Lung (tissue), 12 donors: ENCODE results near the gene EPDR1. TPM values are rescaled to one million over a fixed set of nuclear protein-coding genes. Genes with fewer than 3 reads are reported as not detected.

Source experiments
- ATAC-seq: fragments of 200-7000 bp; cut with Tn5 transposase; one replicate; pipeline ENCODE4 v1.9.1; 2020; ENCODE audit warnings: moderate number of reproducible peaks; ENCODE audit not compliant: insufficient read depth, low FRiP score
- DNase-seq, 3 donors: peaks; one replicate each; pipeline ENCODE4 v3.0.0-alpha.2; 2013 to 2017
- H3K27ac ChIP-seq, 2 donors: one replicate each; pipeline ENCODE4 v1.5.1; 2013; ENCODE audit warnings: mild to moderate bottlenecking in 2 of 2, moderate library complexity in 2 of 2, control low read depth in 1 of 2, inconsistent platforms in 1 of 2, low read depth in 1 of 2, low read length in 1 of 2
- H3K27me3 ChIP-seq, 3 donors: one replicate each; pipeline ENCODE4 v1.5.1; 2013; ENCODE audit warnings: low read length in 2 of 3; ENCODE audit not compliant: control insufficient read depth in 3 of 3, insufficient read depth in 3 of 3
- H3K36me3 ChIP-seq, 4 donors: one replicate each; pipeline ENCODE4 v1.5.1; 2013; ENCODE audit warnings: low read length in 4 of 4, mild to moderate bottlenecking in 1 of 4, moderate library complexity in 1 of 4; ENCODE audit not compliant: control insufficient read depth in 4 of 4, insufficient read depth in 4 of 4
- H3K4me1 ChIP-seq, 5 donors: one replicate each; pipeline ENCODE4 v1.5.1; 2013; ENCODE audit warnings: low read length in 5 of 5, mild to moderate bottlenecking in 2 of 5, moderate library complexity in 1 of 5; ENCODE audit not compliant: control insufficient read depth in 5 of 5, insufficient read depth in 5 of 5
- H3K4me3 ChIP-seq: one replicate; pipeline ENCODE4 v1.5.1; 2013; ENCODE audit warnings: mild to moderate bottlenecking, control low read depth, moderate library complexity
- H3K9ac ChIP-seq, 2 donors: one replicate each; pipeline ENCODE4 v1.5.1; 2013; ENCODE audit warnings: low read length in 2 of 2, control low read depth in 1 of 2; ENCODE audit not compliant: insufficient read depth in 1 of 2
- H3K9me3 ChIP-seq, 4 donors: one replicate each; pipeline ENCODE4 v1.5.1; 2013; ENCODE audit warnings: low read length in 3 of 4, mild to moderate bottlenecking in 1 of 4, moderate library complexity in 1 of 4; ENCODE audit not compliant: control insufficient read depth in 4 of 4, insufficient read depth in 3 of 4
- CTCF ChIP-seq: IDR thresholded peaks from 2 replicates; pipeline ENCODE4 v1.5.1; 2012; ENCODE audit warnings: mild to moderate bottlenecking; ENCODE audit errors: control extremely low read depth, extremely low read depth
- WGBS, 2 donors: extraction: QIAGEN DNeasy Blood & Tissue Kit; methylation state at CpG; one replicate each; pipeline ENCODE4 v1.1.7; 2013; 5-methylcytosine and 5-hydroxymethylcytosine counted together
- polyA plus RNA-seq, 2 donors: library from polyadenylated mRNA; stranded (reverse); fragments of 200-250 nt; gene quantifications; one replicate each; pipeline ENCODE4 v1.2.1, GENCODE V29; 2013
- total RNA-seq, 2 donors: library from RNA; depleted of rRNA in 1 of 2; stranded (reverse); fragments of >200 nt in 1 of 2; gene quantifications; one replicate each; pipeline ENCODE4 v1.2.1, GENCODE V29; 2014 to 2021
- donor health status: control.
- donor health status: control.
- donor health status: Bipolar disorder and iron deficiency.
- donor health status: healthy.
- donor health status: DM: yes; HTN: yes; CAD: no.

EPDR1 gene
- total and polyA plus RNA-seq, 4 donors = 22.5 to 93.2 (median 49.1) TPM

GRCh38 chr7:37956791-37957190 is 36.4 kb downstream of the EPDR1 start:
- H3K27me3 ChIP-seq = no peaks in the 10 kb centered on the region
- ATAC-seq = no peak
- H3K9me3 ChIP-seq = peaks cover 0 to 2% (median 0%) of the 10 kb centered on the region in 4 donors
- DNase-seq = no peak
- H3K4me1 ChIP-seq = peaks cover 0 to 6% (median 2%) of the 10 kb centered on the region in 5 donors
- no peak overlapping the region for H3K9ac ChIP-seq
- TF ChIP-seq CTCF = no peak
- no peak overlapping the region for H3K27ac ChIP-seq
- no peak overlapping the region for H3K4me3 ChIP-seq
- no peaks in the 10 kb centered on the region for H3K36me3 ChIP-seq

- Histone ChIP-seq H3K27me3 (no peaks in the 10 kb centered on the region), H3K36me3 (no peaks in the 10 kb centered on the region), H3K27ac (no peak overlapping the region), H3K4me1 (peaks cover 0 to 6% (median 0%) of the 10 kb centered on the region in 5 donors), H3K4me3 (no peak overlapping the region), H3K9ac (no peak overlapping the region), H3K9me3 (no peaks in the 10 kb centered on the region)
- DNase-seq = peak in 2 of 3 donors; percentile 29 to 57
- no peak for TF ChIP-seq CTCF
- WGBS, 2 donors = 83 to 89% methylated on average over 9 of the region's 9 CpGs
- ATAC-seq = no peak
These were observed 37.0 kb downstream of the EPDR1 start for GRCh38 chr7:37957221-37957970.

- Histone ChIP-seq H3K27me3 (no peaks in the 10 kb centered on the region), H3K4me3 (no peak overlapping the region), H3K27ac (no peak overlapping the region), H3K4me1 (peaks cover 0 to 6% (median 0%) of the 10 kb centered on the region in 5 donors), H3K36me3 (no peaks in the 10 kb centered on the region), H3K9ac (no peak overlapping the region), H3K9me3 (no peaks in the 10 kb centered on the region)
- TF ChIP-seq CTCF = no peak
- ATAC-seq (no peak), DNase-seq (no peak)
- WGBS, 2 donors = 89 to 96% methylated on average over 2 of the region's 2 CpGs
These were observed 40.0 kb downstream of the EPDR1 start for GRCh38 chr7:37960483-37960882.

- no peak for ATAC-seq
- no peaks in the 10 kb centered on the region for H3K9me3 ChIP-seq
- WGBS, 2 donors = 84 to 94% methylated on average over 5 of the region's 5 CpGs
These were observed 40.8 kb downstream of the EPDR1 start for GRCh38 chr7:37961251-37961650.

More at GRCh38 chr7:37961251-37961650, 40.8 kb downstream of the EPDR1 start:
- no peaks in the 10 kb centered on the region for H3K27me3 ChIP-seq
- no peak for DNase-seq
- no peak for TF ChIP-seq CTCF
- H3K4me1 ChIP-seq = peaks cover 0 to 6% (median 0%) of the 10 kb centered on the region in 5 donors
- no peak overlapping the region for H3K27ac ChIP-seq
- H3K9ac ChIP-seq = no peak overlapping the region
- H3K4me3 ChIP-seq = no peak overlapping the region
- no peaks in the 10 kb centered on the region for H3K36me3 ChIP-seq
